ENCODE data around the gene TIGD6.

DNA sequence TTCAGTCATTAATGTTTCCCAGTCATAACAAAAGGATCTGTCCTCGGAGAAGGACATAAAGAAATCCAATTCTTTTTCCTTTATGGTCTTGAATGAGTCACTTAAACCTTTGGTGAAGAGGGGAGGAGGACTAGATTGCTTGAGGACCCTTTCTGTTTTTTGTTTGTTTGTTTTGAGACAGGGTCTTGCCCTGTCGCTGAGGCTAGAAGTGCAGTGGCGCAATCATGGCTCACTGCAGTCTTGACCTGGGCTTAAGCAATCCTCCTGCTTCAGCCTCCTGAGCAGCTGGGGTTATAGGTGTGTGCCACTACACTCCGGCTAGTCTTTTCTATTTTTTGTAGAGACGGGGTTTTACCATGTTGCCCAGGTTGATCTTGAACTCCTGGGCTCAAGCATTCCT lies 12.3 kb downstream of the TIGD6 start:
- no peak for TF ChIP-seq CTCF (IDR thresholded peaks at IDR 0.05; ENCODE audit: insufficient read depth, low read depth, low read length)
- TF ChIP-seq EZH2 (IDR thresholded peaks at IDR 0.05; ENCODE audit: insufficient read depth, low read length), result no peak

Data from astrocyte (in vitro differentiated cells and primary cell).